ENCODE data around the gene C14orf39.
"Not testable (repeated sequence)": the region's sequence is repeated elsewhere in the genome, so short reads cannot be mapped to it uniquely, and the experiment has no call there.

The C14orf39 gene

DNA sequence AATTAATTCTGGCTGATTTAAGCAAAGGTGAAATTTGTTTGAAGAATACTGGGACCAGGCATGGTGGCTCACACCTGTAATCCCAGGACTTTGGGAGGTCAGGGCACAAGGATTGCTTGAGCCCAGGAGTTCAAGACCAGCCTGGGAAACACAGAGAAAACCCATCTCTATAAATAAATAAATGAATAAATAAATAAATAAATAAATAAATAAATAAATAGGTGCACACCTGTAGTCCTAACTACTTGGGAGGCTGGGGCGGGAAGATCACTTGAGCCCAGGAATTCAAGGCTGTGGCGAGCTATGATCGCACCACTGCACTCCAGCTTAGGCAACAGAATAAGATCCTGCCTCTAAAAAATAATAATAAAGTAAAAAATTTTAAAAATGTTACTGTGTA, 4.4 kb upstream of the C14orf39 start:
- no peak for DNase-seq

DNA sequence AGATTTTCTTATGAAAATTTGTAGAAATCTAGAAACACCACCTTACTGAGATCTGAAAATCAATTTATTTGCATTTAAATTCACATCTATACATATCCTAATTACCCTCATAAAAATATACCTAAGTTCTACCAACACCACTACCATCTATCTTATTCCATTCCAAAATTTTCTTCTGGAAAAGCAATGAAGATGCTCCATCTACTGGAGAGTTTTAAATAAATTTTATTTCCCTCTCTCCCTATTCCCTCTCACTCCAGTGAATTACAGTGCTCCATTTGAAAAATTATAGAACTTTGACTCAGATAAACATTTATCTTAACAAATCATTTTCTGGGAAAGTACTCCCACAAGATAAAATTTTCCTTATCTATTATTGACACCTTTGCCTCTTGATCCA, 2.3 kb upstream of the C14orf39 start:
- DNase-seq = no peak

DNA sequence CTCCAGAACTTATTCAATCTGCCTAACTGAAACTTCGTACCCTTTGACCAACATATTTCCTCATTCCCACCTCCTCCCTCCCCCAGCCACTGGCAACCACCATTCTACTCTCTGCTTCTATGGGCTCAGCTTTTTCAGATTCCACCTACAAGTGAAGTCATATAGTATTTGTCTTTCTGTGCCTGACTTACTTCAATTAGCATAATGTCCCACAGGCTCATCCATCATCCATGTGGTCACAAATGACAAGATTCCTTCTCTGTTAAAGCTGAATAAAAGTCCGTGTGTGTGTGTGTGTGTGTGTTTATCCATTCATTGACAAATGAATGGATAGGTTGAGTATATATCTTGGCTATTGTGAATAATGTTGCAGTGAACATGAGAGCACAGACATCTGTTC, 1.3 kb upstream of the C14orf39 start:
- no peak for DNase-seq

DNA sequence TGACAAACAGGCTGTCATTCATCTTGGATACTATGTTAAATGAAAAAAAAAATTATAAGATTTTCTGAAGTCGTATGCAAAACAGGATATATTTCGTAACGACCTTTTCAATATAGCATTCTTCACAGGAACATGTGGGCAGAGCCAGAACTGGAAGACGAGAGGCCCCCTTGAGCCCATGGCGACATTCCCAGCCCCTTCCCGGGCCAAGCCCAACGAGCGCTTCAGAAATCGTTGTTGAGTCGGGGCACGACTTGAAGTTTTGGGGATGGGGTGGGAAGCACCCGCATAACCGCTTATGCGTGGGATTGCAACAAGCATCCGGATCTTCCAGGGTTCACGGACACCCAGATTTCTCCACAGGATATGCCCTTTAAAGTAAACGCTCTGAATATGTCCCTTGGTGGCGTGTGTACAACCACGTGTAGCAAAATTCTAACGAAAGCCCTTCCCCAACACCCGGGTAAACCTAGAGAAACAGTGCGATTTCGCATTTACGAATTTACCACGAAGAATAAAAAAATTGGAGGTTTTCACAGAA, 736 bp downstream of the C14orf39 start:
- no peak for DNase-seq

DNA sequence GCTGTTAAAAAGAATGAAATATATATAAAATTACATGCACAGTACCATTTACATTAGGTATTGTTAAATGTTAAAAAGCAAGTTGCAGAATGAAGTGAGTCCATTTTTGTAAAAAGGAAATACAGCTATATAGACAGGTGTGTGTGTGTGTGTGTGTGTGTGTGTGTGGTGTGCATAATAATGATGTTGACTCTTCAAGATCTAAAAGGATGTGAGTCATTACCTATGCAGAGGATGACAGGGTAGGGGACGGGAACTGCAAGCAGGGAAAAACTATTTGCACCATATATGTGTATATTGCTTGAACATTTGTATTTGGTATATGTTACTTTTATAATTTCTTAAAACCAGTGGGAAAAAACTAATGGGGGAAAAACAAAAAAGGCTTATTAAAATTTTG, 3.1 kb downstream of the C14orf39 start:
- no peak for DNase-seq

DNA sequence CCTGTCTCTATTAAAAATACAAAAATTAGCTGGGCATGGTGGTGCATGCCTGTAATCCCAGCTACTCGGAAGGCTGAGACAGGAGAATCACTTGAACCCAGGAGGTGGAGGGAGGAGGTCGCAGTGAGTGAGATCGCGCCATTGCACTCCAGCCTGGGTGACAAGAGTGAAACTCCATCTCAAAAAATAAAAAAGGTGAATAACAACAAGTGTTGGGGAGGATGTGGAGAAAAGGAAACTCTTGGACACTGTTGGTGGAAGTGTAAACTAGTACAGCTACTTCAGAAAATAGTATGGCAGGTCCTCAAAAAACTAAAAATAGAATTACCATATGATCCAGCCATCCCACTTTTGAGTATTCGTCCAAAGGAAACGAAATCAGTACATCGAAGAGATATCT, 5.6 kb downstream of the C14orf39 start:
- DNase-seq = not testable (repeated sequence)

DNA sequence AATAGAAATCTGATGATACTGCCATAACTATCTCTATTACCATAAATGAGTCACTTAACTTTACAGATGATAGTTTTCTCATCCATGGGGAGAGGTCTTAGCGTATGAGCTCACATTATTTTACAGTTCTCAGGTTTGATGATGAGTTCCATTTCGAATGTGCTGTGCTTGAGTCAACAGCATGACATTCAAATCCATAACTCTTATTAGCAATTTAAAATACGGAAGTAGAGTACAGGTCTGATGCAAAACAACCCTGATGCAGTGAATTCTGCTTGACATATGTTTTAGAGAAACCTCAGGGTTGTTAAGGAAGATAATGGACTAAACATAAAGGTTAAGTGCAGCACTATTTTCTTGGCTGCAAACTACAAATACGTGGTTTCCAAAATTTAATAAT, 30.0 kb downstream of the C14orf39 start:
- no peak for DNase-seq

DNA sequence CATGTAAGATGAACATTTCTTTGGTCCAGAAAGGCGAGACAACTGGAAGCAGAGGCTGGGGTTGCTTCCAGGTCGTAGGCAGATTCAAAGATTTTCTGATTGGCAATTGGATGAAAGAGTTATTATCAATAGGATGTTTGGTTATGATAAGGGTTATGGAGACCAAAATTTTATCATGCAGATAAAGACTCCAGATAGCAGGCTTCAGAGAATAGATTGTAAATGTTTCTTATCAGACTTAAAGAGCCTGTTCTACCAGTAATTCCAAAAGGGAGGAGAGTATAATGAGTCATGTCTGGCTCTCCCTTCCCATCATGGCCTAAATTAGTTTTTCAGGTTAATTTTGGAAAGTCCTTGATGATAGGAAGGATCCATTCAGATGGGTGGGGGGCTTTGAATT, 55.6 kb downstream of the C14orf39 start:
- DNase-seq = no peak

DNA sequence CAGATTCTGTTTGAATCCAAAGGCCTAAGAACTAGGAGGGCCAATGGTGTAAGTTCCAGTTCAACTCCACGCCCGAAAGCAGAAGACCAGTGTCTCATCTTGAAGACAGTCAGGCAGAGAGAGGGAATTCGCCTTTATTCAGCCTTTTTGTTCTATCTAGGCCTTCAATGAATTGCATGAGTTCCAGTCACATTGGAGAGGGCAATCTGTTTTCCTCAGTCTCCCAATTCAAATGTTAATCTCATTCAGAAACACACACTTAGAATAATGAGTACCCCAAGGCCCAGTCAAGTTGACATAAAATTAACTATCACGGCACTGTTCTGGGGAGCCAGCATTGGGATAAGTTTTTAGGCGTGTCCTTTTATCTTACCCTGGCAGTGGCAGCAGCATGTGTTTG, 65.8 kb downstream of the C14orf39 start:
- no peak for DNase-seq

DNA sequence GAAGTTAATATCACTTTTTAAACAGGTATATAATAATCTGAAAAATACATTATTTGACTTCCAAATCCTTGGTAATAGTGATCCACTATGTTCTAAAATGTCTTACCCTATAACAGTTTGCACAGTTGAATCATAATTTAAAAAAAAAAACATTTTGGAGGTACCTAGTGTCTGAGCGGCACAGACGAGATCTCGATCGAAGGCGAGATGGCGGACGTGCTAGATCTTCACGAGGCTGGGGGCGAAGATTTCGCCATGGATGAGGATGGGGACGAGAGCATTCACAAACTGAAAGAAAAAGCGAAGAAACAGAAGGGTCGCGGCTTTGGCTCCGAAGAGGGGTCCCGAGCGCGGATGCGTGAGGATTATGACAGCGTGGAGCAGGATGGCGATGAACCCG, 88.3 kb downstream of the C14orf39 start:
- not testable (repeated sequence) for DNase-seq

DNA sequence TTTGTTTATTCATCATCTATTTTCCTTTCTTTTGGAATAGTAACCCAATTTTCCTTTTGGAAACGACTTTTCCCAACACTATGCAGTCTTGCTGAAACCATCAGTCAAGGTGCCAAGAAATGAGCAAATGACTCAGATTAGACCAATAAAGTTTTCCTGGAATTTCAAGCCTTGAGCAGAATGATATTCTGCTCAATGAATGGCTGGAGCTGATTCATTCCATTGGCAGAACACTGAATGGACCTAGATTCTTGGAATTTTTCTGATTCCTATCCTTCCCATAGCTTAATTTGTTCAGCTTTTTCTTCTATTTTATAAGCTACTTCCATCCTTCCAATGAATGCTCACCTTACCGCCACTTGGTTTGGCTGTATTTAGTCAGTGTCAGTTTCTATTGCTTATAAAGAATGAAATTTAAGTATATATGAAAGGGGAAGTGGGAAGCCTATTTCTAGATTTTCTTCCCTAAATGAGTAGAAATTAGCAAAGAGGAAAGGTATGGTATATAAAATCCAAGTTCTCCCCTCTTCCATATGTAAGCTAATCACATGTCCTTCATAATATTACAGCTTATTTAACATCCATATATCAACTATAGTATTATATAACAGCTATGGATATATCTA, 89.0 kb downstream of the C14orf39 start:
- no peak for DNase-seq
